Mesodermal cell (in vitro differentiated cells): ENCODE measurements around the gene PRICKLE2.

Experiments
- H3K27ac ChIP-seq: 2 replicates; pipeline ENCODE4 v1.7.0; 2013; ENCODE audit warnings: mild to moderate bottlenecking, low read depth, low read length, moderate library complexity; ENCODE audit not compliant: severe bottlenecking
- H3K36me3 ChIP-seq: 2 replicates; pipeline ENCODE4 v1.7.1; 2013; ENCODE audit warnings: mild to moderate bottlenecking, low read length, moderate library complexity; ENCODE audit not compliant: control insufficient read depth, insufficient read depth
- H3K4me1 ChIP-seq: one replicate; pipeline ENCODE4 v1.7.1; 2013; ENCODE audit warnings: mild to moderate bottlenecking, low read length; ENCODE audit not compliant: insufficient read depth, control insufficient read depth, poor library complexity, severe bottlenecking
- H3K4me3 ChIP-seq: 2 replicates; pipeline ENCODE4 v1.7.0; 2013; ENCODE audit warnings: low read length, control low read depth, mild to moderate bottlenecking; ENCODE audit not compliant: insufficient read depth, poor library complexity, severe bottlenecking; ENCODE audit errors: extremely low read depth
- H3K9me3 ChIP-seq: 2 replicates; pipeline ENCODE4 v1.7.1; 2013; ENCODE audit warnings: mild to moderate bottlenecking, low read length, moderate library complexity; ENCODE audit not compliant: control insufficient read depth
- WGBS, 2 experiments: methylation state at CpG; one replicate each; pipeline ENCODE4 v1.1.5; 2013; ENCODE audit warnings: missing lambda C conversion rate in 2 of 2; ENCODE audit not compliant: insufficient coverage in 2 of 2; 5-methylcytosine and 5-hydroxymethylcytosine counted together

Gene PRICKLE2

DNA sequence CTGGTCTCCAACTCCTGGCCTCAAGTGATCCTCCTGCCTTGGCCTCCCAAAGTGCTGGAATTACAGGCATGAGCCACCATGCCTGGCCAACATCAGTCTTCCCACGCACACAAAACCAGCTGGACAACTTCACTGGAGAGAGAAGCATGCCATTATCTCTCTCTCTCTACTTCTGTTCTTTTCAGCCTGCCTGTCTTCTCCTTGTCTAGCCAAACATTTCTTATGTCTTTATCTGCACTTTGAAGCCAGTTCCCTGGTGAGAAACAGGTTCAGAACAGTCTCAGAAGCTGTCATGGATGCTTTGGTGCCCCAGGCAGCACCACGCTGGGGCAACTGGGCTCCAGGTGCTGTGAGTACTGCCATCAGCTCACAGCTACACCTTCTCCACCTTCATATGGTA, 79.8 kb downstream of the PRICKLE2 start:
- peaks cover 96% of the 10 kb centered on the region for H3K36me3 ChIP-seq
- peaks cover 13% of the 10 kb centered on the region for H3K4me1 ChIP-seq
- H3K27ac ChIP-seq = no peak overlapping the region
- H3K4me3 ChIP-seq = no peak overlapping the region
- H3K9me3 ChIP-seq = no peaks in the 10 kb centered on the region
- WGBS, 2 experiments = 96 to 100% methylated on average over 2 of the region's 2 CpGs

DNA sequence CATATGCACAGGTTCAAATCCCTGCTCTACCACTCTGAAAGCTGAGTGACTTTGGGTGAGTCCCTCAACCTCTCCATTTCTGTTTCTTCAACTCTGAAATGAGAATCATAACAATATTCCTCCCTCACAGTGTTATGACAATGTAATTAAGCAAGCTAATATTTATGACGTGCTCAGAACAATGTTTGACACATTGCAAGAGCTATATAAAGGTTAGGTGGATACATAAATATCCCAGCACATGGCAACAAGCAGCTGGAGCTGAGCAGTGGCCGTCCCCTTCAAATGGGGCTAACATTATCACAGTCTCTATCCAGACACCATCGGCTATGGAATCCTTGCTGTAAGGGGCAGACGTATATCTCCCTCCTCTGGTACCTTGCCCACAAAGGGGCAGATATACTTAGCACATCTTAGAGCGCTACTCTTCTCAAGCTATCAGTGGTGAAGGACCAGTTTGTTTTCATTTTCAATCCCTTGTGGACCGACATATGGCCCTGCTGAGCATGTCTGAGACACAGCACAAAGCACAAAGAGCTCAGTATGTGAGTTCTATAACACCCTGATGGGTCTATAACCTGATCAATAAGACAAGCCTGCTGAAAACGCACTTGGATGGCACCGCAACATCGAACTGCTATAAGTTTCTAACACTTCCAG, 80.9 kb downstream of the PRICKLE2 start:
- Histone ChIP-seq H3K4me1 (peaks cover 7% of the 10 kb centered on the region), H3K9me3 (no peaks in the 10 kb centered on the region), H3K36me3 (peaks cover 96% of the 10 kb centered on the region), H3K4me3 (no peak overlapping the region), H3K27ac (no peak overlapping the region)
- 96 to 100% methylated on average over 3 to 7 of the region's 9 CpGs for WGBS, 2 experiments

DNA sequence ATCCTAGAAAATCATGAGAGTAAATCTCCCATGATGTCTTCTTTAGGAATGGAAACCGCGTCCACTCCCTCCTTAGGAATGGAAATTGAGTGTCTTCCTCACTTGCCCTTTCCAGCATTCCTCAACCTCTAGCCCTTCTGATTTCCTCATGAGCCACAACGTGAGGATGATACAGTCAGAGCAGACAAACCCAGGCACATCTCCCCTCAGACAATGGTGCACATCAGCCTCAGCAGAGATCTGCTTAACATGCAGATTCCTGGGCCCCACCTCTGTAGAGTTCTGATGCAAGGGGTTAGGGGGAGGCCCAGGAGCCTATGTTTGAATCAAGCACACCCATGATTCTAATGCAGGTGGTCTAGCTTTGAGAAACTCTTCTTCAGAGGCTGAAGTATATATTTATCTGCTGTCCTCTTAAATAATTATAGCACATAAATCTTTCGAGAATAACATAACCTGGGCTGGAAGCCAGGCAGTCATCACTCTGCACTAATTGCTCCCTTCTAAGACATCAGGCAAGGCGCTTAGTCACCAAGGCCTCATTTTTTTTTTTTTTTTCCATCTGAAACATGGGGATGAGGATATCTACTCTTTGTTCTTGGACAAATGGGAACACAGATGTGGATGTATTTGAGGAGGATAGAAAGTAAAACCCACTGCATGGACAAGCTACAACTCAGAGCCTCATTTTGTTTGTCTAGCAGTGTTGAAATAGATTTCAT, 81.7 kb downstream of the PRICKLE2 start:
- no peaks in the 10 kb centered on the region for H3K9me3 ChIP-seq
- no peak overlapping the region for H3K27ac ChIP-seq
- 87% methylated on average over 3 of the region's 5 CpGs; no CpG with 5 or more reads in 1 of the 2 experiments for WGBS, 2 experiments
- H3K36me3 ChIP-seq = peaks cover 95% of the 10 kb centered on the region
- H3K4me1 ChIP-seq = peaks cover 7% of the 10 kb centered on the region
- no peak overlapping the region for H3K4me3 ChIP-seq

DNA sequence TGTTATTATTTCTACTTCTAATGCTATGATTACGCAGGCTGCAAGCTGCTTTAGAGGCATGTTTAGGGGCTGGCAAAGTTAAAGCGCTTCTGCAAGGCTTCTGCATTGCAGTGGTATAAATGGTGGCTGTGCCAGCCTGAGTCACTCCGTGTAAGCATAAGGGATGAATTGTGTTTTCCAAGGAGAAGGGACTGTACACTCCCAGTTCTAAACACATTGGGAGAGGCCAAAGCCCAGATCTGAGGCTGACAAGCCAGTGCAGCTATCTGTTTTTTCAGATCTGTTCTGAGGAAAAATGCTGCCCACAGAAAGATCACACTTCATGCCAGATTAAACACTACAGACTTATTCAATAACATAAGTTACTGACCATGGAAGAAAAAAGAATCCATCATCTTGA, 83.8 kb downstream of the PRICKLE2 start:
- no peak overlapping the region for H3K4me3 ChIP-seq
- WGBS, 2 experiments = 58 to 60% methylated on average over 2 of the region's 3 CpGs
- H3K27ac ChIP-seq = no peak overlapping the region
- peaks cover 87% of the 10 kb centered on the region for H3K36me3 ChIP-seq
- no peaks in the 10 kb centered on the region for H3K9me3 ChIP-seq
- H3K4me1 ChIP-seq = peaks cover 7% of the 10 kb centered on the region

DNA sequence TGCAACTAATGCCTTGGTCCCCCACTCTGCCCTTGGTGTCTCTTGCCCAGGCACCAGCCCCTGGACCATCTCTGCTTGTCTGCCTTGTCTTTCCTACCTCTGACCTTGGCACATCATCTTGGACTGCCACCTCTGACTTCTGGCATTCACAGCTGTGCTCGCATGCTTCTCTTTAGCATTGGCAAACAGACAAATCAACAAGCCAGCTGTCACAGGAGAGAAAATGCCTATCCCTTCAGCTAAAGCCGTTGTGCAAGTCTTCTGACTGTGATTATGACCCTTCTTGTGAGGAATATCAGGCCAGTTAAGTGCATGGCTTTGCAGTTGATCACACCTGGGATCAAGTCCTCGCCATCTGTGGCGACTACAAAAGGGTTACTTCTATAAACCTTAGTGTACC, 84.6 kb downstream of the PRICKLE2 start:
- Histone ChIP-seq H3K4me3 (no peak overlapping the region), H3K4me1 (peaks cover 7% of the 10 kb centered on the region), H3K36me3 (peaks cover 85% of the 10 kb centered on the region), H3K27ac (no peak overlapping the region), H3K9me3 (no peaks in the 10 kb centered on the region)
- 83 to 100% methylated on average over 1 to 2 of the region's 4 CpGs for WGBS, 2 experiments

DNA sequence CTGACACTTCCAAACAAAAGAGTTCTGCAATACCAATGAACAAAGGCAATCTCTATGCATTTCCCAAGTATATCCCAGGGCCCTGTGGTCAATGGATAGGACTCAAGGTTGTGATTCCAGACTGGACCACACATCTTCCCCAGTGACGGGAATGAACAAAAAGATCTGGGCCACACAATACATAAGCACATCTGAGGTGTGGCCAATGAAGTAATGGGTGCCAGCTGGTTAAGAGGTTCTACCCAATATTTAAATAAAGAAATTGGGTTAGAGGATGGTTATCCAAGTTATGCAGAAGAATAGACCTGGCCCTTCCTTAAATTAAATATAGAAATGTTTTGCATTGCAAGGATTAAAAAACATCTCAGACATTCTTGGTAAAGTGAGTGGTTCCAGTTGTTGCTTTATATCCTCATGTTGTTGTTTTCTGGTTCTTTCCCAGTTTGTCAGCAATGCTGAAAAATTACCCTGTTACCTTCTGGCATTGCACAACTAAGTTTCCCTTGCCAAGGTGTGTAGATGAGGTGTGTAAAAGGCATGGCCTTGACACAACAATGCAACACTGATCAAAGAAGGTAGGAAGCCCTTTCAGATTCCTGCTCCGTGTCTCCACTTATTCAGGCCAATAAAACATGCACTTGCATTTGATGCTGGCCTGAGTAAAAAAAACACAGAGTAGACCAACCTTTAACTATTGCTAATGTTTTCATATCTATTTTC, 86.5 kb downstream of the PRICKLE2 start:
- Histone ChIP-seq H3K4me3 (no peak overlapping the region), H3K9me3 (no peaks in the 10 kb centered on the region), H3K36me3 (peaks cover 79% of the 10 kb centered on the region), H3K4me1 (peaks cover 18% of the 10 kb centered on the region), H3K27ac (no peak overlapping the region)
- 100% methylated on average over 1 of the region's 2 CpGs for WGBS, 2 experiments

DNA sequence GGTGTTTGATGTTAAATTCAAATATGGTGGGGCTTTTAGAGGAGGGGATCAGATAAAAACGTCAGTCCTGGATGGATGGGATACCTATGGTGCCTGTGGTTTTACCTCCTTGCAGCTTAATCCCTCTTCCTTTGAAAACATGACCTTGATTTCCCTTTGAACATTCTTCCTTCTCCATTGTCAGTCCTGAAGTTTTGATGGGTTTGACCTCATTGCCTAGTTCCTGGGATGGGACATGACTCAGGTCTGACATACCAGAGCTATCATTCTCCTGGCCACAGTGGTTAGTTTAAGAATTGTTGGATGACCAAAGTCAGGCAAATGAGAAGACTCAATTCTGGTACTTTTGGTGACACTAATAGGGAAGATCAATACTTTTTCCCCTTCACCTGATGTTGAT, 87.2 kb downstream of the PRICKLE2 start:
- WGBS, 2 experiments = 57% methylated on average over 1 of the region's 1 CpG; no CpG with 5 or more reads in 1 of the 2 experiments
- no peak overlapping the region for H3K4me3 ChIP-seq
- H3K9me3 ChIP-seq = no peaks in the 10 kb centered on the region
- no peak overlapping the region for H3K27ac ChIP-seq
- H3K36me3 ChIP-seq = peaks cover 73% of the 10 kb centered on the region
- peaks cover 15% of the 10 kb centered on the region for H3K4me1 ChIP-seq

DNA sequence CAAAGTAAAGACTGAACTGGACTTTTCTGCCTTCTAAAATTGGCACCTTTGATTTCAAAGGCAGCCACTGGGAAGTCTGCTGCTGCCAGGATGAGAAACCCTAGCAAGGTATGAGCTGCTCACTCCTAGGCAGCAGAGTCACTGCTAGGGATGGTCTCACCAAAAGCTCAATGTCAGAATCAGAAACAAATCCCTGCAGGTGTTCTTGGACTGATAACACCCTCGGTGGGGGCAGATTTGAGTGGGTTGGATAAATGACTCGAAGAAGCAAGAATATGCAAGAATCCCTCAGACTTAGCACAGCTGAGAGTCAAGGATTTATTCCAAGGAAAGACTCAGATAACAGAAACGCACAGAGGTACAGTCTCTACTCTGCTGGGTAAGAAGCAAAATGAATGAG, 90.4 kb downstream of the PRICKLE2 start:
- Histone ChIP-seq H3K9me3 (no peaks in the 10 kb centered on the region), H3K4me1 (peaks cover 19% of the 10 kb centered on the region), H3K36me3 (peaks cover 73% of the 10 kb centered on the region), H3K4me3 (no peak overlapping the region), H3K27ac (no peak overlapping the region)
- WGBS, 2 experiments = 81 to 96% methylated on average over 3 of the region's 3 CpGs

DNA sequence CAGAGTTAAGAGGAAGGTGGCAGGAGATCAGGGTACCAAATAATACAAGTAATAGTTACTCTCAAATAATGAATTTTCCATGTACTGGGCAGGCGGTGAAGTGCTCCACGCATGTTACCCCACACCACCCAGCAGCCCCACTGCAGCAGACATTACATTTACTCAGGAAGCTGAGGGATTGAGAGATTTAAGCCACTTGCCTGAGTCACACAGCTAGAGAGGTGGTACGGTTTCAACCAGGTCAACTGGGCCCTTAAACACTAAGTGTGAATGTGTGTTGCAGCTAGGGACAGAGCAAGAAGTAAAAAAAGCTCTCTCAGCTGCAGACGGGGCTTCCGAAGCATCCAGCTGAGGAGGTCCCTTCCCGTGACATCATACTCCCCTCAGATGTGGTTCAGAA, 91.3 kb downstream of the PRICKLE2 start:
- Histone ChIP-seq H3K4me1 (peaks cover 19% of the 10 kb centered on the region), H3K27ac (no peak overlapping the region), H3K36me3 (peaks cover 73% of the 10 kb centered on the region), H3K4me3 (no peak overlapping the region), H3K9me3 (no peaks in the 10 kb centered on the region)
- 100% methylated on average over 2 to 3 of the region's 6 CpGs for WGBS, 2 experiments

DNA sequence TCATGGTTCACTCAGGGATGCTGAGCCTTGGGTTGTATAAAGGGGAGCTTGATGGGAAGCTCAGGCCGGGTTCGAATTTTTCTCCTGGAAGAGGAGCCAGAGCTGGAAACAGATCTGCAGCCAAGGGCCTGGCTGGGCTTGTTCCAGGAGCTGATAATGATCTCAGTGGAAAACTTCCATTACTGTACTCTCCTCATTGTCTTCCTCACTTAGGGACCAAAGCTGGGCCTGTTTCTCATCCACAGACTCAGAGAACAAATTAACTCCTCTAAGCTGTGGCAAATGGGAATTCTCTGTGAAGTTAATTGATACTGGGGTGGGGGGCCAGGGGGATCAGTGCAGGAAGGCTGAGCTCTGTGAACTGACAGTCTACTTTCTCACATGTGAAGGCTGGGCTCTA, 92.0 kb downstream of the PRICKLE2 start:
- H3K27ac ChIP-seq = peak overlapping the region; percentile 38
- WGBS, 2 experiments = 86 to 100% methylated on average over 2 of the region's 2 CpGs
- H3K9me3 ChIP-seq = no peaks in the 10 kb centered on the region
- H3K4me1 ChIP-seq = peaks cover 19% of the 10 kb centered on the region
- H3K4me3 ChIP-seq = no peak overlapping the region
- peaks cover 74% of the 10 kb centered on the region for H3K36me3 ChIP-seq
